Measurements from ENCODE around the gene C16orf96. TPM values are rescaled to one million over a fixed set of nuclear protein-coding genes. Genes with fewer than 3 reads are reported as not detected.

The C16orf96 gene
- total RNA-seq, 6 experiments from 2014 or later, result 0.06 to 0.24 (median 0.16) TPM; not detected in 1

DNA sequence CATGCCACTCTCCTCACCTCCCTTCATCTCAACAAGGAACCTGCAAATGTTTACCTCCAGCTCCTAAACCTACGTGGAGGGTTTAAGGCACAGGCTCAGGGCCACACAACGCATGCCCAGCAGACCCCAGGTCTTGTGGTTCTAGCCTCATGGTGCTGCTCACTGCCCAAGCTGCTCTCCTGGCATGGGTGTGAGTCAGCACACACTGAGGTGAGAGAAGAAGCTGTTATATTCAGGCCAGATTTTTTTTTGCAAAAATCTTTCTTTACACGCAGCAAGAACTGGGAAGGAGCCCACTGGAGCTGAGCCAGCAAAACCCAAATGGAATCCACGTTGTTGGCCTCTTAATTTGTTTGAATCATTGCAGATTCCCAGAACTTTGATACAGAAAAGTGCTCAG lies 5.5 kb upstream of the C16orf96 start:
- H3K27me3 ChIP-seq, result no peaks in the 10 kb centered on the region
- DNase-seq (no peak), ATAC-seq (no peak)
- no peaks in the 10 kb centered on the region for H3K9me3 ChIP-seq
- H3K4me1 ChIP-seq, result peaks cover 0 to 7% (median 0%) of the 10 kb centered on the region in 4 donors
- WGBS (ENCODE audit: insufficient coverage, low coverage, low lambda C conversion rate, missing lambda C conversion rate), result 45% methylated on average over 4 of the region's 4 CpGs
- H3K27ac ChIP-seq, result no peak overlapping the region
- no peak overlapping the region for H3K4me3 ChIP-seq
- no peaks in the 10 kb centered on the region for H3K36me3 ChIP-seq
- no peak for TF ChIP-seq POLR2A (IDR thresholded peaks at IDR 0.05)
- TF ChIP-seq, protein P1, sequence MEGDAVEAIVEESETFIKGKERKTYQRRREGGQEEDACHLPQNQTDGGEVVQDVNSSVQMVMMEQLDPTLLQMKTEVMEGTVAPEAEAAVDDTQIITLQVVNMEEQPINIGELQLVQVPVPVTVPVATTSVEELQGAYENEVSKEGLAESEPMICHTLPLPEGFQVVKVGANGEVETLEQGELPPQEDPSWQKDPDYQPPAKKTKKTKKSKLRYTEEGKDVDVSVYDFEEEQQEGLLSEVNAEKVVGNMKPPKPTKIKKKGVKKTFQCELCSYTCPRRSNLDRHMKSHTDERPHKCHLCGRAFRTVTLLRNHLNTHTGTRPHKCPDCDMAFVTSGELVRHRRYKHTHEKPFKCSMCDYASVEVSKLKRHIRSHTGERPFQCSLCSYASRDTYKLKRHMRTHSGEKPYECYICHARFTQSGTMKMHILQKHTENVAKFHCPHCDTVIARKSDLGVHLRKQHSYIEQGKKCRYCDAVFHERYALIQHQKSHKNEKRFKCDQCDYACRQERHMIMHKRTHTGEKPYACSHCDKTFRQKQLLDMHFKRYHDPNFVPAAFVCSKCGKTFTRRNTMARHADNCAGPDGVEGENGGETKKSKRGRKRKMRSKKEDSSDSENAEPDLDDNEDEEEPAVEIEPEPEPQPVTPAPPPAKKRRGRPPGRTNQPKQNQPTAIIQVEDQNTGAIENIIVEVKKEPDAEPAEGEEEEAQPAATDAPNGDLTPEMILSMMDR (IDR thresholded peaks at IDR 0.05), result no peak
- intact Hi-C loops (cut with DNase I), result loop anchor here in 1 of 2 donors (10.0 kb wide), 1 partner anchor 46 kb away; no protein-coding TSS in a partner anchor

DNA sequence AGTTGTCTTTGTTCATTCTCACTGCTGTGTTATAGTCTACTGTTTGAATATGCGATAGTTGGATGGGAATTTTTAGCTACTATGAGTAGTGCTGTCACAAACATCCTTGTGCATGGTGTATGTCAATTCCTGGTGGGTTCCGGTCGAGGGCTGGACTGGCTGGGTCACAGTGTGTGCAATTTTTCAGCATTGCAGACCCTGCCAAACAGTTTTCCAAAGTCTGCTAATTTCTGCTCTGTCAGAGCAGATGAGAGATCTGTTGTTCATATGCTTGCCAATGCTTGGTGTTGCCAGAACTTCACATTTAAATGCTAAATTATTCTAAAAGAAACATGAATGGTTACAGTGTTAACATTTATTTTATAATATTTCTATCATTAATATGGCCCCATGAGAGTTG lies 3.6 kb upstream of the C16orf96 start:
- DNase-seq (no peak), ATAC-seq (no peak)
- Histone ChIP-seq H3K4me1 (peaks cover 0 to 7% (median 0%) of the 10 kb centered on the region in 4 donors), H3K9me3 (no peaks in the 10 kb centered on the region), H3K27ac (no peak overlapping the region), H3K36me3 (no peaks in the 10 kb centered on the region), H3K4me3 (no peak overlapping the region), H3K27me3 (no peaks in the 10 kb centered on the region)
- intact Hi-C loops (cut with DNase I), result loop anchor here in 1 of 2 donors (10.0 kb wide), 1 partner anchor 48 kb away; no protein-coding TSS in a partner anchor
- TF ChIP-seq, protein P1 (IDR thresholded peaks at IDR 0.05), result no peak
- TF ChIP-seq POLR2A (IDR thresholded peaks at IDR 0.05), result no peak
- WGBS (ENCODE audit: insufficient coverage, low coverage, low lambda C conversion rate, missing lambda C conversion rate), result 63% methylated on average over 2 of the region's 3 CpGs

DNA sequence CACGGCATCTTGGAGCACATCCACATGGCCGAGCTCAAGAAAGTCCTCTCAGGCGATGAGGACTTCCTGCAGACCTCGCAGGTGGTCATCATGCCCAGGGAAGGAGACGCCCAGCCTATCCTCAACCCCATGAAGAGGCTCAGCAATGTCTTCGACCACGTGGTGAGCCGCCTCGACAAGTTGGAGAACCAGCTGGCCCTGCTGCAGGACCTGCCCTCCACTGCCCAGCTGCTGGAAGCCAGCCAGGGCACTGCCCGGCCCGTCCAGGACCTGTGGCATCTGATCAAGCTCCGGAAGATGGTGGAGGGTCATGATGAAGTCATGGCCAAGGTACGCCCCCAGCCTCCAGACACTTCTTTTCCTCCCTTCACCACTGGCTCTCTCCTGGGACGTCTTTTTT lies 440 bp downstream of the C16orf96 start:
- DNase-seq (no peak), ATAC-seq (no peak)
- no peaks in the 10 kb centered on the region for H3K4me1 ChIP-seq
- intact Hi-C loops (cut with DNase I), result loop anchor here in 1 of 2 donors (10.0 kb wide), 1 partner anchor 52 kb away; no protein-coding TSS in a partner anchor
- H3K36me3 ChIP-seq, result no peaks in the 10 kb centered on the region
- no peak overlapping the region for H3K27ac ChIP-seq
- H3K4me3 ChIP-seq, result no peak overlapping the region
- 80% methylated on average over 1 of the region's 14 CpGs for WGBS (ENCODE audit: insufficient coverage, low coverage, low lambda C conversion rate, missing lambda C conversion rate)
- H3K9me3 ChIP-seq, result no peaks in the 10 kb centered on the region
- no peaks in the 10 kb centered on the region for H3K27me3 ChIP-seq
- TF ChIP-seq, protein P1 (IDR thresholded peaks at IDR 0.05), result no peak
- no peak for TF ChIP-seq POLR2A (IDR thresholded peaks at IDR 0.05)

DNA sequence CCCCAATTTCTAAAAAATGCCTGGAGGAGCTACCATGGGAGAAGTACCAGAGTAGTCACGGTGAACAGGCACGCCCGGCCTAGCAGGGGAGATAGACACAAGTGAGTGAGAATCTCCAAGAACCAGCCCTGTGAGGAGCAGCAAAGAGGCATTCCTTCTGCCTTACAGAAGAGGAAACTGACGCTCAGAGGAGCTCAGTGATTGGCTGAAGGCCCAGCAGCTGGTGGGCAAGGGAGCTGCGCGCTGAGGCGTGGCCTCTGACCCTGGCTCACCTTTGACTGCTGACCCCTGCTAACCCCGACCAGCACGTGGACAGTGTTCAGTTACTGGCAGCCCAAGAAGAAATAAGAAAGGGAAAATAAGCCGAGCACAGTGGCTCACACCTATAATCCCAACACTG lies 1.8 kb downstream of the C16orf96 start:
- WGBS (ENCODE audit: insufficient coverage, low coverage, low lambda C conversion rate, missing lambda C conversion rate), result 74% methylated on average over 10 of the region's 10 CpGs
- DNase-seq, result no peak

More for the DNA sequence above, 1.8 kb downstream of the C16orf96 start:
- Histone ChIP-seq H3K4me3 (no peak overlapping the region), H3K36me3 (no peaks in the 10 kb centered on the region), H3K4me1 (no peaks in the 10 kb centered on the region), H3K27me3 (no peaks in the 10 kb centered on the region), H3K27ac (no peak overlapping the region), H3K9me3 (no peaks in the 10 kb centered on the region)
- TF ChIP-seq POLR2A (IDR thresholded peaks at IDR 0.05), result no peak
- TF ChIP-seq, protein P1 (IDR thresholded peaks at IDR 0.05), result no peak
- intact Hi-C loops (cut with DNase I), result loop anchor here in 1 of 2 donors (10.0 kb wide), 1 partner anchor 53 kb away; no protein-coding TSS in a partner anchor
- ATAC-seq, result peak in 1 of 4 donors; percentile 41
